NCI-H2107 treated with DMSO at 0.1 percent for 48 hours (cell line): ENCODE data around the gene TFF2.

Experiments
- DNase-seq: peaks from one replicate; lab custom pipeline; 2025; ENCODE audit not compliant: unreplicated experiment; lab: John Stamatoyannopoulos, UW

Gene TFF2

DNA sequence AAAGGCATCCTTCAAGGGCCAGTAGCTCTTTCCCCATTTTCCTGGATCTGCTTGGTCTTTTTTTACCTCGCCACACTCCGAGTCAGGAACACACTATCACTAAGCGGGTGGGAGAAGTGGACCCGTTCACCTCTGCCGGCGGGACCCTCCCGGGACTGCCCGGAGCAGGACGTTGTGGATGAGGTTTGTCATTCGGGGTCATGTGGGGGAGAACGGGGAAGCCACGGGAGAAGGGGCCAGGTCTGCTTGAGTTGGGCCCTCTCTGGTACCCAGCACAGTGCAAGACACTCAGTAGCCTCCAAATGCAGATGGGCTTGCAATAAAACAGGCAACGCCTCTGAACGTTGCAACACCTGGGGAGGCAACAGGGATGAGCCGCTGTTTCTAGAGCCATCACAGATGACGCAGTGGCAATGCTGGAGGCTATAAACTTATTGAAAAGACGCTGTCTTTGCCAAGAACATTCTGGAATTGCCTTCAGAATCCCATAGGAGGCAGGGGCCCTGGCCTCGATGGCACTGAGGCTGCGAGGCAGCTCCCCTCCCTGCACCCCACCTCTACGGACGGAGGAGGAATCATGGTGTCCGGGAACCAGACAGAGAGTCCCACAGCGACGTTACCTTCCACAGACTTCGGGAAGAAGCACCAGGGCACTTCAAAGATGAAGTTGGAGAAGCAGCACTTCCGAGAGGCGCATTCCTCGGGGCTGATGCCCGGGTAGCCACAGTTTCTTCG, 3.8 kb downstream of the TFF2 start:
- DNase-seq = no peak

DNA sequence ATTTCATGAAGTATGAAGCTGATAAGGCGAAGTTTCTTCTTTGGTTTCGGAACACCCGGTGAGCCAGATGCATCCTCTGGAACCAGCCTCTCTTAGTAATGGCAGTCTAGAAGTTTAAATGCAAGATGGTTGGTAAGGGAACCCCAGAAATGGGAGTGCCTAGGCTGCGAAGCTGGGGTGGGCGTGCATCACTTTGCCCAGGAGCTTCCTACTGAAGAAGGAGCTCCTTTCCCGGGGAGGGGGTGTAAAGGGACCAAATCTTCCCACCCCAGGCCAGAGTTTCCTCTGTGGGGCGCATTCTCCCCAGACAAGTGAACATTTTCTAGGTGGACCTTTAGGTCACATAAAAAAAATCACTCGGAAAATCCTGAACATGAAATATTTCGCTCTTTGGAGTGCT, 4.4 kb downstream of the TFF2 start:
- no peak for DNase-seq

DNA sequence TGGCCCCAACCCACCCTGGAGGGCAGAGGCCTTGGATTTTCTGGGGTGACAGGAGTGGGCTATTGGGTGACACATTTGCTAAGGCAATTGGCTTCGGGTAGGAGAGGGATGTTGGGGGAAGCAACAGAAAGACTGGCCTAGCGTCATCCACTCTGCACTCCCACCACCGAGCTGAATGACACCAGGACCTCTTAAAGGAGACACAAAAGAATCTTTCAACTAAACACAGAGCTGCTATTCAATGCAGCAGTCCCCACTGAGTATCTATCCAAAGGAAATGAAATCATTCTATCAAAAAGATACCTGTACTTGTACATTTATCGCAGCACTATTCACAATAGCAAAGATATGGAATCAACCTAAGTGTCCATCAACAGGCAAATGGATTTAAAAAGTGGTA, 6.2 kb downstream of the TFF2 start:
- DNase-seq = no peak

DNA sequence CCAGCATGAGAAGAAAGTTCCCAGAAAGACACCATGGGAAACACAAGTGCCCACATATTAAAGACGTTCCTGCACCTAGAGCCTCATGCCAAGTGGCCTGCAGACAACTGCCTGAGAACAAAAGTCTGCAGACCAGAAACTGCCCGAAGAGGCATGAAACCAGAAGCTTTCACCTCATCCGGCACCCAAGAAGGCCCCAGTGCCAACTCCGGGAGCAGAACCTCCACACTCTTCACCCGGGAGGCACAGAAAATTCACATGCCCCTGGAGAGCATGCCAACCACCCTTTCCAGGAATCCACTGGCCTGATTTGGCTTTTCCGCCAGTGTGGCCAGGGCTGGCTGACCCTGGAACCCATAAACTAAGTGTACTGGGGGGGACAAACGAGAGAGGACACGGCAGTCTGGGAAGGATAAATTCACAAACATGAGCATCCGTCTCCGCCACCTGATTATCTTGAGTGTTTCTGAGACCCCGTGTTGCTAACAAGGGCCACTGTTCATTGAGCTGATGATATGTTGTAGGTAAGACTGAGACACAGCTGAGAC, 6.8 kb downstream of the TFF2 start:
- DNase-seq = no peak

DNA sequence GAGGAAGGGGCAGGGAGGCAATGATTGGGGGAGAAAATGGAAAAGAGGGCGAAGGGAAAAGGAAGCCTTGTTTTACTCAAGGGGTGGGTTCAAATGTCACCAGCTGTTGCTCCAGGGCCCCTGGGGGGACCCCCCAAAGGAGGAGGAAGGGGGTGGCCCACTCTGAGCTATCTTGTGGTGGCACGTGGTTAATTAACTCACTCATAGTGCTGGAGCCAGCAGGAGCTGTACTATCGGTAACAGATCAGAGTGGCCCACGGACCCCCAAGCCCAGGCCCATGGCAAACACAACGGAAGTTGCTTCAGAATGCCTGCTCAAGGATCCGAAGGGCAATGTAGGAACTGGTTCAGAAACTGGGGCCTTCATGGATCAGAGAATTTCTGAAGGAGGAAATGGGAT, 7.2 kb downstream of the TFF2 start:
- no peak for DNase-seq

DNA sequence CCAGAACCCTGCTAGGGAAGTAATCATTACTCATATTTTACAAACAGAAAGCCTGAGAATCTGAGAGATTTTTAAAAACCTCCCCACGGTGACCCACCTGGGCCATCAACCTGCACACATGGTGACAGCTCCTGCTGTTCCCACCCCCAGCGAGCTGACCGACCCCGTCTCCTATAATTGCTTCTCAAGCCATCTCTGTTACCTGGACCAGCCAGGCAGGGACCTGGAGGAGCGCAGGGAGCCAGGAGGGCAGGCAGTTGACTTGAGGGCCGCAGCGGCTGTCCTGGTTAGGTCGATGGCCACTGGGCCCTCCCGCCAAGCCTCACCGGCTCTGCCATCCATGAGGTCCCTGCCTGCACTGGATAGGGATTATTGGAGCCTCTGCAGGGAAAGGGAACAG, 7.7 kb downstream of the TFF2 start:
- no peak for DNase-seq

DNA sequence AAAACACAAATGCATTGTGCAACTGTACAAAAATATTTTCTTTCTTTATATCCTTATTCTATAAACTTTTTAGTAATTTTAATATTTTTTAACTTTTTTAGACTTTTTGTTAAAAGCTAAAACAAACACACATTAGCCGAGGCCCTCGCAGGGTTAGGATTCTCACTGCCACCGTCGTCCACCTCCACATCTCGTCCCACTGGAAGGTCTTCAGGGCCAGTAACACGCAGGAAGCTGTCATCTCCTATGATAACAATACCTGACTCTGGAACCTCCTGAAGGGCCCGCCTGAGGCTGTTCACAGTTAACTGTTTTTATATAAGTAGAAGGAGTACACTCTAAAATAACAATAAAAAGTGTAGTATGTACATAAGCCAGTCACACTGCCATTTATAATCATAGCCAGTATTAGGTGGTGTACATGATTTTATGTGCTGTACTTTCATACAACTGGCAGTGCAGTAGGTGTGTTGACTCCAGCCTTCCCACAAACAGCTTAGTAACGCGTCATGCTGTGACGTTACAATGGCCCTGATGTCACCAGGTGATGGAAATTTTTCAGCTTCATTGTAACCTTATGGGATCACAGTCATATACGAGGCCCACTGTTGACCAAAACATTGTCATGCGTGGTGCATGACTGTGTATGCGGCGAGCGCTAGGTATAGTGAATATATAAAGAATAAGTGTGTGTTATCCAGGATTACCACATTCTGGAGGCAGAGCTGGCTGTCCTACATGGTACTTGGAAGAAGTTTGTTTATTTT, 8.8 kb downstream of the TFF2 start:
- no peak for DNase-seq

DNA sequence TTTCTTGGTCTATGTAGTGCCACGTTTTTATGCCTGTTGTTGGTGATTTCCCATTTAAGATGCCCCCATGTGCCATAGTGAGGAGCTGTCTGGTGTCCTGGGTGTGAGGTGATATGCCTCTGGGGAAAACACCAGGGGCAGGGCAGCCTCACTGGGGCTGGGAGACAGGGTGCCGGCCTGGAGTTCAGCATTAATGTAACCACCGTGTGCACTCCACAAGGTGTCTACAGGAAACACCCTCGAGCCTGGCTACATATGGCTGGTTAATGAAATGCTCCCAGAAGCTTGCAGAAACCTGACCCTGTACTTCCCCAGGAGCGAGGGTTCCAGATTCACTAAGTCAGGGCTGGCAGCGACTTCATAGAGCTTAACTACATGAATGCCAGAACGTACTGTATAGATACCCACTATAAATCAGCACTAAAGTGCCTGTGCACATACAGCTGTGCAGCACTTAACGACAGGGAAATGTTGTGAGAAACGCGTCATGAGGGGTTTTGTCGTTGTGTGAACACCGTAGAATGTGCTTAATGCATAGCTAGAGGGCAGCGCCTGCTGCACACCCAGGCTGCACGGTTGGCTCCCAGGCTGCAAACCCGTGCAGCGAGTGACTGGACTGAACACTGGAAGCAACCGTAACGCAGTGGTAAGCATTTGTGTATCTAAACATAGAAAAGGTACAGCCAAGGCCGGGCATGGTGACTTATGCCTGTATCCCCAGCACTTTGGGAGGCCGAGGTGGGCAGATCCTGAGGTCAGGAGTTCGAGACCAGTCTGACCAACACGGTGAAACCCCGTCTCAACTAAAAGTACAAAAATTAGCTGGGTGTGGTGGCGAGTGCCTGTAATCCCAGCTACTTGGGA, 10.4 kb downstream of the TFF2 start:
- peak; percentile 40 for DNase-seq

DNA sequence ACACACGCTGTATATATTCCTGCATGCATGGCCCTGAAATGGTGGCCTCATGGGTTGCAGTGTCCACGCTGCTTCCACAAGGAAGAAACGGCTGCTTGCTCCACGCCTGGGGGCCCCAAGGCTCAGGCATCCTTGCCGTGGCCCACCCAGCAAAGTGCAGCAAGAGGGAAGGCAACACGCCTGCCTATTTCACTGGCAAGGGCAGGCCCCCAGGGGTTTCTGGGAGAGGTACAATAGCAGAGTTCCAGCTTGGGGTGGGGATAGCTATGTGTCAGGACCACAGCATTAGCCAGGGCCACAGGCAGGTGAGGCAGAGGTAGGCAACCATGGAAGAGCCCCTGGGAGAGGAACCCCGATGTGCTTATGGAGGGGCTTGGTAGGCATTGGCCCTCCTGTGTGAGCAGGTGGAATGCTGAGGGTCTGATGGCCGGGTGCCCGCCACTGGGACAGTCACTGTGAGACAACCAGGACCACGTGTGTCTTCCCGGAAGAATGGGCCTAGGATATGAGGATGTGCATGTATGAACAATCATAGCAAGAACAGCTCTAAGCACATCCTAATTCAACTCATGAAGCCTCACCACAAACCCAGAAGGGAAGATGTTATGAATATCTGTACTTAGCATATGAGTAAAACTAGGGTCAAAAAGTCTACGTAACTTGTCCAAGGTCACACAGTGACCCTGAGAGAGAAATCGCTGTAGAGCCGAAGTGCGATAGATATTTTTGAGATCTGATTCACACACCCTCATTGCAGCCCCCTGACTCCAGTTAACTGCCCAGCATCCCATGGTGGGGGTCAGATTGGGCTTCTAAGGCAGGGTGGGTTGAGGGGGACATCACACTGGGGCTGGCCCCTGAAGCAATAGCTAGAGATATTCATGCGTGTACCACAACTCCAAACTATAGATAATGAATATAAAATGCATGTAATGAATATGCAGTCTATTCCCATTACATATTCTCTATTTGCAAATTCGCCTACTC, 11.8 kb downstream of the TFF2 start:
- no peak for DNase-seq

DNA sequence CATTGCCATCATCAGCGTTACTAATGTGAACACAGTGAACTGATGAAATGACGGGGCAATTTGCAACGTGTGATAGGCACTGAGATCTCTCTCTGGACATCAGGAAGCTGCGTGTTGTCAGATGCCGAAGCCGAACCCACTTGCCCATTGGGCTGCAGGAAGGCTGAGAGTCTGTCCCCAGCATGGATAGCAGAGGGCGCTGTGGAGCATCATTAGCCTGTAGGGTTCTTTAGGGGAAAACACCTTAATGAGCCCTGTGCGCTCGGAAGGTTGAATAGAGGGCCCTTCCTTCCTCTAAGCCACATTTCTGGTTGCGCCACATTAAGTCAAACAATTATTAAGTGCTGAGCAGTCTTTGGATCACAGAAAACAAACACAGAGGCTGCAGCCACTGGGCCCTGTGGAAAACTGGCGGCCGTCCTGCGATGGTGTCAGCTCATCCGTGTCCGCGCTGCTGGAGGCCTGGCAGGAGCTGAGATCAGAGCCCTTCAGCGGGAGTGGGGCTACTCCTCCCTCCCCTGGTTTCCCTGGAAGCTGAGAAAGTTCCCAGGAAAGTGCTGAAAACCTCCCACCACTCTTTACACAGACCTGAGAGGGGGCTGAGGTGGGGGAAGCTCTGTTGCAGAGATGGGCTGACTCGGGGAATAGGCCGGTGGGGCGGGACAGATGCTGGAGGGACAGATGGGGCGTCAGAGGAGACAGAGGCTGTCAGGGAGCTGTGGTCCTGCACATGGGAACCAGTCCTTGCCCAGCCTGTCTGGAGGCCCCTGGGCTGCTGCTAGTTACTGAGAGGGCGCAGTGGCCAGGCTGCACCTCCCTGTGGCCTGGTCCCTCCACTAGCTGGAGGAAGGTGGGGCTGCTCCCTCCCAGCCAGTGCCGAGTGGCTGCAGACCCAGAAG, 12.7 kb downstream of the TFF2 start:
- DNase-seq = peak; percentile 96

DNA sequence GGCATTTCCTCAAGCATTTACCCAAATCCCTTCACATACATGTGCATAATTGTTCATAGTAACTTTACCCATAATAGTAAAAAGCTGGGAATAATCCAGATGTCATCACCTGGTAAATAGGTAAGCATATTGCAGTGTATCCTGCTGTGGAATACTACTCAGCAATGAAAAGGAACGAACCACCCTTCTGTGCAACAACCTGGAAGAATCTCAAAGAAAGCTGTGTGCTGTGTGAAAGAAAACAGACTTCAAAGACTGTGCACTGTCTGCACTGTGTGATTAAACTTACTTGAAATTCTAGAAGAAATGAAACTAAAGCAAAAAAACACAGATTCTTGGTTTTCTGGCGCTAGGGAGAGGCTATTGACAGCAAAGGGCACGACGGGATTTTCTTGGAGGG, 13.5 kb downstream of the TFF2 start:
- no peak for DNase-seq

DNA sequence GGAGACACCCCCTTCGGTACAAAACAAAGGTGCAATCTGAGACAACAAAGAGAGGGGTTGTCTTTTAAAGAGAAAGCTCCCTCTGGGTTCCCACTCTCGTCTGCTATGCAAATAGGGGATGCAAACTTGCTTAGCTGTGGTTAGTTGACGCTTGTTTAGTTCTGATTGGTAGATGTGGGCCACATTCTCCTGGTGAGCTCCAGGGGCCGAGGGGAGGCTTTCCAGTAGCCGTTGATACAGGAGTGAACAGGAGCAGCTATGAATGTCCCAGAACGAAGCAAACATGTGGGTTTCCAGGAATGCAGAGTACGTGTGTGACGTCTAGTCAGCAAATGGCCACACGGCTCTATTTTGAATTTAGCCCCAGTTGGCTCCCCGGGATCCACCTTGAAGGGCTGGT, 14.7 kb downstream of the TFF2 start:
- peak; percentile 100 for DNase-seq

DNA sequence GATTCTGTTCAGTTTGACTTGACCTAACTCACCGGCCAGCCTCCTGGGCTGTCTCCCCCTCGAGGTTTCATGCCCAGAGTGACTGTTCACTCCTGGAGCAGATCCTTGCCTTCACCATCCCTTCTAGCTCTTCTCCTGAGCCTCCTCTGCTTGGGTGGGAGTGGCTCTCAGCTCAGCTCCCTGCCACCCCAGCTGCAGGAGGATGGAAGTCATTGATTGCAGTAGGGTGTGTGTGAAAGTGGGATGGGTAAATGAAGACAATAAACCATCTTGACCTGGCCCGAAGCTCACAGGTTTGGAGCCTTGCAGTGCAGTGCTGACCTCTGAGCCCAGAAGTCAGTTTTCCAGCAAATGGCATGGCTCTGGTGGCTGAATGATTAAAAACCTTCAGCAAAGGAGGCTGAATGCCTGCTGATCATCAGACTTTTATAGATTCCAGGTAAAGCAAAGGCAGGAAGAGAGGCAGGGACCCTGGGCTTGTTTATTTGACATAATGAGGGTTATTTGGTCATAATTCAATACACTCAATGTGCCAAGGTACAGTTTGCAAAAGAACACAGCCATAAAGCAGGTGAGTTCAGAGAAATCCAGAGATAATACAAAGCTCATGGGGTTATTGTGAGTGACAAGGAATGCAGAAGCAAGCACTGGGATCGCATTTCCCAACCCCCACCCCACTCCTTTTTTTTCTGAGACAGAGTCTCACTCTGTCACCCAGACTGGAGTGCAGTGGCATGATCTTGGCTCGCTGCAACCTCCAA, 18.1 kb downstream of the TFF2 start:
- no peak for DNase-seq

DNA sequence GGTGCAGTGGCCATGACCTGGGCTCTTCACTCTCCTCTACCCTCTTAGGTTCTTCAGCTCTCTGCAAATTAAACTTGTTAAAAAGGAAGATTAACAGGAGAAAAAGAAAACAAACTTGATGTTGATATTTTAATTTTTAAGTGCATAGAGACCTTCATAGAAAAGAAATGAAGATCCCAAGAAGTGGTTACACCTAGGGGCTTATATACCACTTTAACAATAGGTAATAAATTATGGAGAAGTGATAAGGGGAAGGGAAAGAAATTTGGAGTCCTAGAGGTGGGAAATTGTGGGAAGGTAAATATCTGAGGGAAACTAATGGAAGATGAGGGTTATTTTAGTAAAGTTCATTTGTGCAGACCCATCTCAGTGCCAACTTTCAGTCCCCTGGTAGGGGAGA, 19.1 kb downstream of the TFF2 start:
- no peak for DNase-seq

DNA sequence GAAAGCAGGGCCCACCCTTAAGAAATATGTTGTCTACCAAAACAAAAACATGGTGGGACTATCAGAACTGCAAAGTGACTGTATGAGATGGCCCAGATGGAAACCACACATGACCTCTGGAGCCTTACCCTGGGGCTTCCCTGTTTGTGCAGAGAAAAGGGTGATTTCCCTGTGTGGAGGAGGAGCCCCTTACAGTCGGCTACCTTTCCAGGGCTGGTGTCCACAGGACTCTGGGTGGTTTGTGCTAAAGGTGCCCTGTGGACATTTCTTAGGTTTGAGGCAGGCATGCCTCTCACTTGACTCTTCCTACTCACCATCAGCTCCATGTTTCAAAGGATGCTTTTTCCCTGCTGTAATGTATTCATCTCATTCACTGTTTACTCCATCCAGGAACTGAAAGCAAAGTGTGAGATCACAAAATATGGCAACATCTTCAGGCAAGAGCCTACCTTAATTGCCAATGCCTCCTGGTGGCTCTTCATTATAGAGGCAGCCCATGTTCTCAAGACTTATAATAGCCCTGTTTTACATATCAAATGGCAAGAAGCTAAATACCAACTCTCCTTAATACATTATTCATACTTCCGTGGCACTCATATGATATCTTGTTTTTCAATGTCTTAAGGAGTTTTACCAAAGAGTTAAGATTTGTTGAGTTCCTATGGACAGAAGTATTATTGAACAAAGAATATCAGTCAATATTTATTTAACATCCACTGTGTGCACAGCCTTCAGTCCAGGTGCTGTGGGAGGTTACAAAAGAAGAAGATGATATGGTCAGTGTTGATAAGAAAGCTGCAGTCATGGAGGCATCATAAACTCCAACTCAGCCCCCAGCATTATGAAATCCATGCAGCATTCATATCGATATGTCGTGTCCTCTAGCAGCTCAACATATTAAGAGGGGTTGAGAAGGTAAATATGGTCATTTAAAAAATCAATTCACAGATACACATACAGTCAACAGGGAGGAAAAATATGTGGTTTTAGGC, 20.1 kb downstream of the TFF2 start:
- DNase-seq = no peak

DNA sequence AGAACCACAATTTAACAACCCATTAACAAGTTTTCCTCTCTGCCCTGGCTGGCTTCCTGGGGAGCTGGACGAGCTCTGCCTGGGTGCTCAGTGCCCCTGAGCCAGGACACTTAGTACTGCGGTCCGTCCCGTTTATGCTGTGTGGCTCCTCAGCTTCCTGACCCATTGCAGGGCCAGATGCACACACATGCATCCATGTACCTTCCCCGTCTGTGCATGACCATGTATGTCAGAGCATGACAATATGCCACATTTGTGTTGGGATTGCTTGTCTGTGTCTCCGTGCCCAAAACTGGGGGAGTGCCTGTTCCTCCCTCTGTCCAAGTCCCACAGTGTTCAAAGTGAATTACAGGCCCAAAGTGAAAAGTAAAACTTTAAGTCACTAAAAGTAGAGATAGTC, 25.9 kb downstream of the TFF2 start:
- no peak for DNase-seq

DNA sequence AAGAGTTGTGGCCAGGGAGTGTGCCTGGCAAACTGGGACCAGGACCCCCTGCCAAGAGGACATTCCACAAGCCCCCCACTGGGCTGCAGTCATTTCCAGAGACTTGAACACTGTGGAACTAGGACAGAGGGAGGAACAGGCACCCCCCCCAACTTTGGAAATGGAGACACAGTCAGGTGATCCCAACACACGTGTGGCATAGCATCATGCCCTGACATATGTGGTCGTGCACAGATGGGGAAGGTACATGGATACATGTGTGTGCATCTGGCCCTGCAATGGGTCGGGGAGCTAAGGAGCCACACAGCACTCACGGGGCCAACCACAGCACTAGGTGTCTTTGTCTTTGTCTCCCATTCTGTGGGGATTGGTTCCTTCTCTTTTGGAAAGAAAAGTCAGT, 28.9 kb downstream of the TFF2 start:
- no peak for DNase-seq
